Psoas muscle (tissue), 8 donors: ENCODE measurements around the gene TLE1. TPM values are rescaled to one million over a fixed set of nuclear protein-coding genes. Genes with fewer than 3 reads are reported as not detected.
"Not testable (repeated sequence)": the region's sequence is repeated elsewhere in the genome, so short reads cannot be mapped to it uniquely, and the experiment has no call there.

Experiments used
- ATAC-seq, 4 donors: fragments of 200-7000 bp; cut with Tn5 transposase; one replicate each; pipeline ENCODE4 v1.9.1; 2020; ENCODE audit warnings: moderate library complexity in 3 of 4, mild to moderate bottlenecking in 2 of 4
- DNase-seq, 2 donors: peaks; one replicate each; pipeline ENCODE4 v3.0.0-alpha.2; 2020
- H3K27ac ChIP-seq: fragments of 200-600 bp; one replicate; pipeline ENCODE4 v1.8.0; 2022
- H3K27me3 ChIP-seq, 3 donors: fragments of 200-600 bp in 1 of 3; one replicate each; pipeline versions ENCODE4 v1.6.1 to v1.8.0; 2013 to 2022; ENCODE audit warnings: low read length in 2 of 3, mild to moderate bottlenecking in 2 of 3, moderate library complexity in 1 of 3; ENCODE audit not compliant: insufficient read depth in 3 of 3
- H3K36me3 ChIP-seq, 2 donors: fragments of 200-600 bp in 1 of 2; one replicate each; pipeline versions ENCODE4 v1.6.1 to v1.8.0; 2013 to 2022; ENCODE audit warnings: low read depth in 1 of 2, mild to moderate bottlenecking in 1 of 2, moderate library complexity in 1 of 2; ENCODE audit not compliant: insufficient read depth in 1 of 2
- H3K4me1 ChIP-seq: fragments of 200-600 bp; one replicate; pipeline ENCODE4 v1.8.0; 2022
- H3K4me3 ChIP-seq: fragments of 200-600 bp; one replicate; pipeline ENCODE4 v1.8.0; 2022; ENCODE audit warnings: mild to moderate bottlenecking
- H3K9me3 ChIP-seq: fragments of 200-600 bp; one replicate; pipeline ENCODE4 v1.8.0; 2022
- WGBS, 3 donors: extraction: QIAGEN DNeasy Blood & Tissue Kit; methylation state at CpG; one replicate each; pipeline versions ENCODE4 v1.1.6 to v1.1.7; 2013; 5-methylcytosine and 5-hydroxymethylcytosine counted together
- intact Hi-C, 2 donors: fragments of 100-400 bp; cut with DNase I; formaldehyde crosslinking; loops; one replicate each; pipeline versions ENCODE4 v1.11.0 to v1.14.2; 2022
- polyA plus RNA-seq, 3 donors: library from polyadenylated mRNA; stranded (reverse); fragments of 200-250 nt; gene quantifications; one replicate each; pipeline ENCODE4 v1.2.3, GENCODE V29; 2013
- total RNA-seq, 4 donors: library from RNA; stranded (reverse); fragmentation: NEBNext Ultra II Directional in 2 of 4; extraction: Animal tissue kit (Norgen Biotek cat#: 25700) in 2 of 4; gene quantifications; one replicate each; pipeline versions ENCODE4 v1.2.1 to v1.2.4, GENCODE V29; 2021 to 2023
- TF ChIP-seq, protein P1 (sequence below): fragments of 200-600 bp; IDR thresholded peaks from one replicate; pipeline ENCODE4 v1.8.0; 2022; ENCODE audit warnings: antibody characterized with exemption
- donor health status: healthy with polysubstance abuse.
- donor health status: DM: no; HTN: no; CAD: no; lungs with moderate emphysema.
- donor health status: Bipolar disorder and iron deficiency.
- donor health status: healthy.
- donor health status: DM: yes; HTN: yes; CAD: no.
- donor health status: DM: no; HTN: no; CAD: no.
- donor health status: DM: no; HTN: no; CAD: no.
- donor health status: DM: yes; HTN: yes; CAD: no.

TLE1 gene
- total and polyA plus RNA-seq, 7 donors, result 14.6 to 46.7 (median 34.9) TPM

DNA sequence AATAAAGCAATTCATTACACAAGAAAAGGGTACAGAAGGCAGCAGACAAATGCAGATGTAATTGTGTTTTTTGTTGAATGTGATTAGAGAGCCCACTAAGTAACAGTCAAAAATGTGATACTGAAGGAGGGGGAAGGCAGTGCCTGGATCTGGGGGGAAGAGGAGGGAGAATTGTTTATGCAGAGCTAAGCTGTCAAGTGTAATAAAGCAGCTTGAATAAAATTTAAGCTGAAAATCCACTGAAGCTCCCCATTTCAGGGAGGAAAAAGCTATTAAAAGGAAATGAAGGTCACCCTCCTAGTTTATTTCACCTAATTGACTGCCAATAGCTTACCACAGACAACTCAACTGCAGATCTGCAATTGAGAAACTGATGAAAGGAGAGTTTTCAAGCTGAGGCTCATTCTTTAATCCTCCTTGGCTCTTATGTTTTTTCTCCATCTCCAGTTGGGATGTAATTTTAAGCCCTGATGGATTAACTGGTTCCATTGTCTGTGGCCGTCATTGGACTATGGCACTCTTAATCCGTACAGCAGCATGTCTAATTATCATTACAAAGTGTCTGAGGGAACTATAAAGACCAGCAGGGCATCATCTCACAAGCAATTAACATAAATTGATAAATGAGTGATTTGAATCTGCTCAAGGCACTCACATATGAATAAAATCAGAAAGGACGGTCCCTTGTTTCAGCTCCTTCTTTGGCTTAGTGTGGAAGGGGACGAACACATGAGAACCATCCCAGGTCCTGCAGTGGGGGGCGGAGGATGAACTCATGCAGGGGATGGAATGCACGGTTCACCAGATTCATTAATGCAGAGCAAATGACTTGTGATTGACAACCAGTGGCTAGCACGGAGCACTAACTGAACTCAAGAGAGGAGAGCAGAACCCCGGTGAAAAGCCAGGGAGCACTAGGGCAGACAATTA, 38.5 kb downstream of the TLE1 start:
- H3K27ac ChIP-seq, result no peak overlapping the region
- H3K27me3 ChIP-seq, result no peaks in the 10 kb centered on the region
- 83 to 87% (median 85%) methylated on average over 8 of the region's 8 CpGs for whole genome bisulfite sequencing, 3 donors
- peaks cover 0 to 22% of the 10 kb centered on the region in 2 donors for H3K36me3 ChIP-seq
- no peak for DNase-seq
- intact Hi-C loops, result no loop called here
- TF ChIP-seq, protein P1, sequence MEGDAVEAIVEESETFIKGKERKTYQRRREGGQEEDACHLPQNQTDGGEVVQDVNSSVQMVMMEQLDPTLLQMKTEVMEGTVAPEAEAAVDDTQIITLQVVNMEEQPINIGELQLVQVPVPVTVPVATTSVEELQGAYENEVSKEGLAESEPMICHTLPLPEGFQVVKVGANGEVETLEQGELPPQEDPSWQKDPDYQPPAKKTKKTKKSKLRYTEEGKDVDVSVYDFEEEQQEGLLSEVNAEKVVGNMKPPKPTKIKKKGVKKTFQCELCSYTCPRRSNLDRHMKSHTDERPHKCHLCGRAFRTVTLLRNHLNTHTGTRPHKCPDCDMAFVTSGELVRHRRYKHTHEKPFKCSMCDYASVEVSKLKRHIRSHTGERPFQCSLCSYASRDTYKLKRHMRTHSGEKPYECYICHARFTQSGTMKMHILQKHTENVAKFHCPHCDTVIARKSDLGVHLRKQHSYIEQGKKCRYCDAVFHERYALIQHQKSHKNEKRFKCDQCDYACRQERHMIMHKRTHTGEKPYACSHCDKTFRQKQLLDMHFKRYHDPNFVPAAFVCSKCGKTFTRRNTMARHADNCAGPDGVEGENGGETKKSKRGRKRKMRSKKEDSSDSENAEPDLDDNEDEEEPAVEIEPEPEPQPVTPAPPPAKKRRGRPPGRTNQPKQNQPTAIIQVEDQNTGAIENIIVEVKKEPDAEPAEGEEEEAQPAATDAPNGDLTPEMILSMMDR, result no peak
- no peaks in the 10 kb centered on the region for H3K9me3 ChIP-seq
- H3K4me3 ChIP-seq, result no peak overlapping the region
- peaks cover 21% of the 10 kb centered on the region for H3K4me1 ChIP-seq
- ATAC-seq, result no peak

DNA sequence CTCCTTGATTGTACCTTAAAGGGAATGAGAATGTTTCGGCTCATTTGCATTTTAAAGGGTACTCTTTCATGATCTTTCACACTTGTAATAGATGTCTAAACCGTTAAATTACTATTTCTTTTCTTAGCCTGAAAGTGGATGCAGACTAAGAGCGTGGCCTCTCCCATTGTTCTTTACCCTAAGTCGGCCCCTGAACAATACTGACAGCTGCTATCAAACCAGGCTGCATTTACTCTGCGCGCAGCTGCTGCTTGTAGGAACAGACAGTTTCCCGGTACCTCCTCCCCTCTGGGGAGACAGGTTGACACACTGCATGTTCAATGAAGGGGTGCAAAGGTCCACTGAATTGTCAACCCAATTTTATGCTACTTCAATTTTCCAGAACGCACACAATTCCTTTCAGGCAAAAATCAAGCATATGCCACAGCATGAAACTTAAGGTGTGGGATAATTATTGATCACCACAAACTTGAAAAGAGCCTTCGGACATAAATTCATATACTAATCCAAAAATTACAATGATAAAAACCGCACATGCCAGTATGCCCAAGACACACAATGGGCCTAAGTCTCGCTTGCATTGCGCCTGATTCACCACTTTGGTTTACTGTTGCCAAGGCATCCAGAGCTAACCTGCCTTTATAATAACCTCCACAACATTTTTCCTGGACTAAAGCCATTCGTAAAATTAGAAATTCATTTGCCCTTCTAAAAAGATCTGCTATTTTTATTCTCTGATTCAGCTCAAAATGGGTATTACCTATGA, 39.7 kb downstream of the TLE1 start:
- H3K9me3 ChIP-seq, result no peaks in the 10 kb centered on the region
- H3K4me3 ChIP-seq, result no peak overlapping the region
- intact Hi-C loops, result no loop called here
- ATAC-seq (no peak), DNase-seq (no peak)
- H3K27ac ChIP-seq, result no peak overlapping the region
- 83 to 88% (median 87%) methylated on average over 13 of the region's 13 CpGs for WGBS, 3 donors
- TF ChIP-seq, protein P1, result no peak
- H3K4me1 ChIP-seq, result peaks cover 18% of the 10 kb centered on the region
- H3K36me3 ChIP-seq, result peaks cover 0 to 22% of the 10 kb centered on the region in 2 donors
- no peaks in the 10 kb centered on the region for H3K27me3 ChIP-seq

DNA sequence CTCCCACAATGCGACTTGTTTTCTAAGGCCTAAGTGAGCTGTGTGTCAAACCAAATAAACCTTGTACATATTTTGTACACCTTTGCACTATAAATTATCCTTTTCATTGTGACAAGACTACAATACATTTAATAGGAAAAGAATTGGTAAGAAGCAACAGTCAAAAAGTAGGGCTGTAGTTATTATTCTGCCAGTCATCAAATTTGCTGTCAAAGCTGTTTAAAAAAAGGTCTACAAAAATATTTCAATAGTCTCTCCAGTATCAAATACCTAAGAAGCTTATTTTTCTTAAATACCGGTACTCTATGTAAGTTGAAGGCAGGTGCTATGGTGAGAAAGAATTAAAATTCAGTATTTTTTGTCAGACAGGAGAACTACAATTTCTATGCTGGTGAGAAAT, 40.5 kb downstream of the TLE1 start:
- DNase-seq (no peak), ATAC-seq (no peak)
- H3K27me3 ChIP-seq, result no peaks in the 10 kb centered on the region
- TF ChIP-seq, protein P1, result no peak
- peaks cover 0 to 22% of the 10 kb centered on the region in 2 donors for H3K36me3 ChIP-seq
- no peak overlapping the region for H3K4me3 ChIP-seq
- no peak overlapping the region for H3K27ac ChIP-seq
- intact Hi-C loops, result no loop called here
- WGBS, 3 donors, result 93 to 96% (median 94%) methylated on average over 2 of the region's 2 CpGs
- H3K9me3 ChIP-seq, result no peaks in the 10 kb centered on the region
- H3K4me1 ChIP-seq, result peaks cover 17% of the 10 kb centered on the region

DNA sequence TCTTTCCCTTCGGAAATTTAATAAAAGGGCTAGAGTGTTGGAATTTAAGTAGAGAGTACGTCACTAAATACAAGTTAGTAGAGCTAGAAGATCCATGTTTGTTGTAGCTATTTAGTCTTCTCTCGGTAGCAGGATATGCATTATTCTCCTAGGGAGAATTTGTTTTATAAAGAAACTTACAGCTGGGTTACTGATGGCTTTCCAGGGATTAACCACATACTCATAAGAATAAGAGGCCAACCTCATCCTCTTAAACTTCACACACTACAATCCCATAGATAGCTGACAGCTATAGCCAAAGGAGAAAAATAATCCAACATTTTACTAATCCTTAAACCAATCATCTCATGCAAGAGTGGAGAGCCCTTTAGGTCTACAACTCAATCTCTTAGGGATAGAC, 43.0 kb downstream of the TLE1 start:
- Histone ChIP-seq H3K36me3 (peaks cover 0 to 18% of the 10 kb centered on the region in 2 donors), H3K27me3 (no peaks in the 10 kb centered on the region), H3K27ac (no peak overlapping the region), H3K4me1 (peaks cover 8% of the 10 kb centered on the region), H3K9me3 (no peaks in the 10 kb centered on the region), H3K4me3 (no peak overlapping the region)
- 88 to 90% (median 88%) methylated on average over 3 of the region's 3 CpGs for WGBS, 3 donors
- TF ChIP-seq, protein P1, result no peak
- ATAC-seq, result no peak
- no peak for DNase-seq
- intact Hi-C loops, result no loop called here

DNA sequence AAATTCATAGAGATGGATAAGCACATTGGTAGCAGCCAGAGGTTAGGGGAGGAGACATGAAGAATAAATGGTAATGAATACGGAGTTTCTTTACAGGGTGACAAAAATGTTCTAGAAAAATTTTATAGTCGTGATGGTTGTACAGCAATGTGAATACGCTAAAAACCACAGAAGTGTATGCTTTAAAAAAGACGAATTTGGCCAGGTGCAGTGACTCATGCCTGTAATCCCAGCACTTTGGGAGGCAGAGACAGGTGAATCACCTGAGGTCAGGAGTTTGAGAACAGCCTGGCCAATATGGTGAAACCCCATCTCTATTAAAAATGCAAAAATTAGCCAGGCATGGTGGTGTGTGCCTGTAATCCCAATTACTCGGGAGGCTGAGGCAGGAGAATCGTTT, 44.8 kb downstream of the TLE1 start:
- H3K27me3 ChIP-seq, H3K4me3 ChIP-seq, DNase-seq, H3K27ac ChIP-seq, ATAC-seq, H3K36me3 ChIP-seq, H3K9me3 ChIP-seq, intact Hi-C loops: not testable (repeated sequence)
- peaks cover 12% of the 10 kb centered on the region for H3K4me1 ChIP-seq
- WGBS, 3 donors, result 77 to 88% (median 81%) methylated on average over 6 of the region's 6 CpGs
